PC-3 (cell line): ENCODE results near the gene SOX10. TPM values are rescaled to one million over a fixed set of nuclear protein-coding genes. Genes with fewer than 3 reads are reported as not detected.

Source experiments
- ATAC-seq: fragments of 200-7000 bp; cut with Tn5 transposase; 2 replicates; pipeline ENCODE4 v1.9.1; 2020; ENCODE audit warnings: mild to moderate bottlenecking, moderate library complexity
- BruUV-seq: library from RNA; stranded (reverse); fragments of 400-500 nt; replicated peaks from 2 replicates; lab custom pipeline; 2021; lab: Mats Ljungman, UMichigan
- CTCF ChIA-PET: fragments of 300-600 bp; sonication (Branson Sonifier 250); formaldehyde crosslinking; loops from one replicate; lab custom pipeline; 2022; ENCODE audit warnings: antibody characterized with exemption; lab: Charles Lee
- POLR2A ChIA-PET: fragments of 300-600 bp; sonication (Branson Sonifier 250); formaldehyde crosslinking; loops from one replicate; lab custom pipeline; 2022; ENCODE audit warnings: antibody characterized with exemption; ENCODE audit not compliant: unreplicated experiment; lab: Charles Lee
- DNase-seq: peaks from one replicate; pipeline ENCODE4 v3.0.0-alpha.2; 2015
- H2AFZ ChIP-seq: fragments of 300-600 bp; sonication (generic); 2 replicates; pipeline ENCODE4 v1.6.0; 2016; ENCODE audit warnings: antibody characterized with exemption, low read length
- H3F3A ChIP-seq: fragments of 300-600 bp; sonication (generic); one replicate; pipeline ENCODE4 v1.6.0; 2017; ENCODE audit warnings: antibody characterized with exemption, low read length, control low read depth, mild to moderate bottlenecking; ENCODE audit not compliant: unreplicated experiment
- H3K27ac ChIP-seq: fragments of 300-600 bp; sonication (generic); 2 replicates; pipeline ENCODE4 v1.5.1; 2016; ENCODE audit warnings: mild to moderate bottlenecking, low read length
- H3K27me3 ChIP-seq: fragments of 300-600 bp; sonication (generic); 2 replicates; pipeline ENCODE4 v1.6.1; 2016; ENCODE audit warnings: low read length, mixed read lengths
- H3K36me3 ChIP-seq: fragments of 300-600 bp; sonication (generic); 2 replicates; pipeline ENCODE4 v1.6.1; 2016; ENCODE audit warnings: low read depth, mixed run types, low read length, mixed read lengths
- H3K4me1 ChIP-seq: fragments of 300-600 bp; sonication (generic); 2 replicates; pipeline ENCODE4 v1.5.1; 2016; ENCODE audit warnings: low read length; ENCODE audit not compliant: insufficient read depth
- H3K4me2 ChIP-seq: fragments of 300-600 bp; sonication (generic); 2 replicates; pipeline ENCODE4 v1.6.0; 2016; ENCODE audit warnings: low read length
- H3K4me3 ChIP-seq: fragments of 300-600 bp; sonication (generic); 2 replicates; pipeline ENCODE4 v1.5.1; 2016; ENCODE audit warnings: mild to moderate bottlenecking, low read length, mixed read lengths
- H3K79me2 ChIP-seq: fragments of 300-600 bp; sonication (generic); 2 replicates; pipeline ENCODE4 v1.6.1; 2017; ENCODE audit warnings: low read length, mixed read lengths
- H3K9ac ChIP-seq: fragments of 300-600 bp; sonication (generic); 2 replicates; pipeline ENCODE4 v1.6.0; 2016; ENCODE audit warnings: mild to moderate bottlenecking, low read length
- H3K9me2 ChIP-seq: fragments of 300-600 bp; sonication (generic); replicated peaks from 2 replicates; pipeline ENCODE4 v1.6.1; 2016; ENCODE audit warnings: mixed run types, low read length, mixed read lengths
- H3K9me3 ChIP-seq: fragments of 300-600 bp; sonication (generic); 2 replicates; pipeline ENCODE4 v1.6.1; 2016; ENCODE audit warnings: low read length, mixed read lengths
- H4K20me1 ChIP-seq: fragments of 300-600 bp; sonication (generic); 2 replicates; pipeline ENCODE4 v1.6.1; 2016; ENCODE audit warnings: low read length, mixed read lengths
- CTCF ChIP-seq: fragments of 300-600 bp; sonication (generic); conservative IDR thresholded peaks from 2 replicates; pipeline ENCODE4 v1.5.1; 2017; ENCODE audit warnings: antibody characterized with exemption, low read depth, mild to moderate bottlenecking, low read length
- EZH2 ChIP-seq: fragments of 300-600 bp; sonication (generic); IDR thresholded peaks from one replicate; pipeline ENCODE4 v1.6.1; 2017; ENCODE audit warnings: antibody characterized with exemption, mild to moderate bottlenecking, low read length; ENCODE audit not compliant: unreplicated experiment
- EZH2phosphoT487 ChIP-seq: fragments of 300-600 bp; sonication (generic); IDR thresholded peaks from 2 replicates; pipeline ENCODE4 v1.6.1; 2018; ENCODE audit warnings: mild to moderate bottlenecking, antibody characterized with exemption, low read length, borderline replicate concordance
- intact Hi-C: fragments of 100-400 bp; cut with micrococcal nuclease; formaldehyde crosslinking; loops from 2 replicates; pipeline ENCODE4 v1.9.0; 2023
- total RNA-seq: library from RNA; depleted of rRNA; stranded (reverse); fragments of >200 nt; gene quantifications from 2 replicates; pipeline ENCODE4 v1.2.3, GENCODE V29; 2014

The SOX10 gene
- total RNA-seq, 1 experiment from 2014 or later: 1.1 TPM

- H2AFZ ChIP-seq: no peak overlapping the region
- H3K9me3 ChIP-seq: no peaks in the 10 kb centered on the region
- H3K4me3 ChIP-seq: no peak overlapping the region
- H3K9ac ChIP-seq: no peak overlapping the region
- H3K27ac ChIP-seq: no peak overlapping the region
- BruUV-seq: no TSS peak
- no peak overlapping the region for H3K4me2 ChIP-seq
- H3K9me2 ChIP-seq: no peaks in the 10 kb centered on the region
- TF ChIP-seq EZH2 (no peak), EZH2phosphoT487 (no peak), CTCF (no peak)
- no peak for DNase-seq
- POLR2A ChIA-PET: no interaction called here
- no peaks in the 10 kb centered on the region for H3K79me2 ChIP-seq
- H3K36me3 ChIP-seq: no peaks in the 10 kb centered on the region
- ATAC-seq: no peak
- CTCF ChIA-PET: interaction anchor here (0.6 kb wide), 1 partner anchor 63 kb away, joined by 3 read pairs; no protein-coding TSS in a partner anchor
- intact Hi-C loops: no loop called here
- no peaks in the 10 kb centered on the region for H3K4me1 ChIP-seq
- H3K27me3 ChIP-seq: no peaks in the 10 kb centered on the region
- H4K20me1 ChIP-seq: no peaks in the 10 kb centered on the region
- no peaks in the 10 kb centered on the region for H3F3A ChIP-seq
Measured at GRCh38 chr22:38028344-38029130, 44.2 kb upstream of the SOX10 start.

- TF ChIP-seq EZH2 (no peak), EZH2phosphoT487 (no peak), CTCF (no peak)
- BruUV-seq: no TSS peak
- Histone ChIP-seq H3K9me2 (no peaks in the 10 kb centered on the region), H3K79me2 (no peaks in the 10 kb centered on the region), H3K4me2 (no peak overlapping the region), H2AFZ (no peak overlapping the region), H3K4me3 (no peak overlapping the region), H3K27me3 (no peaks in the 10 kb centered on the region), H3K9me3 (no peaks in the 10 kb centered on the region), H3K9ac (no peak overlapping the region), H4K20me1 (no peaks in the 10 kb centered on the region), H3K36me3 (no peaks in the 10 kb centered on the region), H3F3A (no peaks in the 10 kb centered on the region), H3K4me1 (no peaks in the 10 kb centered on the region), H3K27ac (no peak overlapping the region)
- ATAC-seq: no peak
- ChIA-PET POLR2A (no interaction called here), CTCF (interaction anchor here (0.6 kb wide), 1 partner anchor 64 kb away, joined by 3 read pairs; no protein-coding TSS in a partner anchor)
- intact Hi-C loops: no loop called here
- DNase-seq: no peak
Measured at GRCh38 chr22:38027487-38027886, 43.1 kb upstream of the SOX10 start.
